NCI-H128 (cell line): ENCODE data around the gene SLC51B.
A peak's percentile ranks its signal among the peaks of the same experiment; 100 is the strongest.
"Not testable (repeated sequence)": the region's sequence is repeated elsewhere in the genome, so short reads cannot be mapped to it uniquely, and the experiment has no call there.

ENCODE experiments used
- DNase-seq: peaks from one replicate; lab custom pipeline; 2025; ENCODE audit not compliant: unreplicated experiment; lab: John Stamatoyannopoulos, UW

The SLC51B gene

DNA sequence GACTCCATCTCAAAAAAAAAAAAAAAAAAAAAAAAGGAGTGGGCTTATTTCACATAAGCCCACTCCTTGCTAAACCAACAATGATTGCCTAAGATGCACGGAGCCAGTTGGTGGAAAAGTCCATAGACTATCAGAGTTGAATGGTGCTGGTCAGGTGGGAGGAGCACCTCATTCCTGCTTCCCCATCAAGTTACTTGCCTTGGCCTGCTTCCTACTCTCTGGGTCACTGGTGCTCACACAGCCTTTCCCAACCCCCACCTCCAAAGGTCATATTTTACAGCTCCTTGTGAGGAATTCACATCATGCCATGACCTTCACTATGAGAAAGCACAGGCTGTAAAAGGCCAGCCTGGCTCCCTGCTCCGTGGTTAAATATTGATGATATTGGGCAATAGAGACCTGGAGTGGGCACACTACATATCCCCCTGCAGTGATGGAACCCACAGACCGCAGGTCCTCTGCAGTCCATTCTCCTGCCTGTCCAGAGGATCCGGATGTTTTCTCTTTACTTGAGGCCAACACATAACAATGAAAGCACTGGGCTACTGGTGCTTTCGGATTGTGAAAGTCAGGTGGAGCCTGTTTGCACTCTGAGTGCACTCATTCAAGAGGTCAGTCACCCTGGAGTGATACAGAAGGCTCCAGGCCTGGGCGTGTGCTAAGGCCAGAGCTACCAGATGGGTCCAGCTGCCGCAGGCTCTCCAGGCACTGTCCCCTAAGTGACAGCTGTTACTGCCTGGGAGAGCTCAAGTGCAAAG is at the start of gene SLC51B:
Gene SLC51B, plus strand, starts transcription at position 664 of the 758 bp plus-strand sequence. CDS start 4,618 bp downstream, outside the sequence.
- DNase-seq, result no peak

DNA sequence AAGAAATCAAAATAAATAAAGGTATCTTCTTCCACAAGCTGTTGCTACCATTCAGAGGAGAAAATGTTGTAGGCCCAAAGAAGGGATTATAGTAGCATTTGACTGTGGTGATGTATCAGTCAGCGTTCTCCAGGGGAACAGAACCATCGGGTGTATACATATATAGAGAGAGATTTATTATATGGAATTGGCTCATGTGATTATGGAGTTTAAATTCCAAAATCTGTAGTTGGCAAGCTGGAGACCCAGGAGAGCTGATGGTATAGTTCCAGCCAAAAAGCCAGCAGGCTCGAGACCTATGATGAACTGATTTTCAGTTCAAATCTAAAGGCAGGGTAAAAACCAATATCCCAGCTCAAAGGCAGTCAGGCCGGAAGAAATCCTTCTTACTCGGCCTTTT is 48.1 kb upstream of the SLC51B start:
- DNase-seq, result no peak

DNA sequence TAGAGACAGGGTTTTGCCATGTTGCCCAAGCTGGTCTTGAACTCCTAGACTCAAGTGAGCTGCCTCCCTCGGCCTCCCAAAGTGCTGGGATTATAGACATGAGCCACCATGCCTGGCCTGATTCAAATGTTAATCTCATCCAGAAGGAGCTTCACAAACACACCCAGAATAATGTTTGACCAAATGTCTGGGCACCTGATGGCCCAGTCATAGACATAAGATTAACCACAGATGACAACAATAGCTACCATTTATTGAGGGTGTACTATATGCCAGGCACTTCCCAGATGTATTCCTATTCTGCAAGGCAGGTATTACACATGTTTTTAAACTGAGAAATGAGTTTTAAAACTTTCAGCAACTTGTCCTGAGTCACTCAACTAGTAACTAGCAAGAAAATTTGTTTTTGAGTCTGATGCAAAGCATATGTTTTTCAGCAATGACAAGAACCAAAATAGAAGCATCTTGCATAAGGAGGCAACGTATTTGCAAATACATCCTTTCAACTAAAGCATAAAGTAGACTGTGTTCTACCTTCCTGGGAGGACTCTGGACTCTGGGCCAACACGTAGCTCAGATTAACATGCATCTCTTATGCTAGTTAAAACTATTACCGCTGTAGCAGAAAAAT is 47.3 kb upstream of the SLC51B start:
- DNase-seq, result no peak

- DNase-seq, result no peak
Measured at GRCh38 chr15:65004993-65005392, 40.2 kb upstream of the SLC51B start.

- DNase-seq, result no peak
Measured at GRCh38 chr15:65006876-65007275, 38.3 kb upstream of the SLC51B start.

GRCh38 chr15:65008983-65009382 is 36.2 kb upstream of the SLC51B start:
- DNase-seq, result no peak

DNA sequence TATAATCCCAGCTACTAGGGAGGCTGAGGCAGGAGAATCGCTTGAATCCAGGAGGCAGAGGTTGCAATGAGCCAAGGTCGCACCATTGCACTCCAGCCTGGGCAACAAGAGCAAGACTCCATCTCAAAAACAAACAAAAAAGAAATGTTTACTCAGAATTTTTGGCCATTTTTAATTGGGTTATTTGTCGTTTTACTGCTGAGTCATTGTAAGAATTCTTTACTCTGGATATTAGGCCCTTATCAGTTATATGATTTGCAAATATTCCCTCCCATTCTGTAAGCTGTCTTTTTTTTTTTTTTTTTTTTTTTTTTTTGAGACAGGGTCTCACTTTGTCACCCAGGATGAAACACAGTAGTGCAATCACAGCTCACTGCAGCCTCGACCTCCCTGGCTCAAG is 34.0 kb upstream of the SLC51B start:
- not testable (repeated sequence) for DNase-seq

DNA sequence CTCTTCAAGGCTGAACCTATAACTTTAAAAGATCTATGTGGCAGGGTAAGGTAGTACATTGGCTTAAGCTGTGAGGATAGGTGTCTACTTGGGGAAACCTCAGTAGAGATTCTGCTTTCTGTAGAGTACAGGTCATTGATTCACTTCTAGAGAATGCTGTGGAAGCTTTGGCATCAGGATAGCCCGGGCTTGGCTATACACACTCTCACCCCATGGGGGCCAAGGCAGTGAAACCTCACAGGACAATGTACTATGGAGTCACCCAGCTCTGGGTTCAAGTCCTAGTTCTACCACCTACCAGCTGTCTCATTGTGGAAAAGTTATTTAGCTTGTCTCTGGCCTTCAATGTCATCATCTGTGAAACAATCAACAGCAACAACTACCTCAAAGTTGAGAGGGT is 24.8 kb upstream of the SLC51B start:
- DNase-seq, result no peak

DNA sequence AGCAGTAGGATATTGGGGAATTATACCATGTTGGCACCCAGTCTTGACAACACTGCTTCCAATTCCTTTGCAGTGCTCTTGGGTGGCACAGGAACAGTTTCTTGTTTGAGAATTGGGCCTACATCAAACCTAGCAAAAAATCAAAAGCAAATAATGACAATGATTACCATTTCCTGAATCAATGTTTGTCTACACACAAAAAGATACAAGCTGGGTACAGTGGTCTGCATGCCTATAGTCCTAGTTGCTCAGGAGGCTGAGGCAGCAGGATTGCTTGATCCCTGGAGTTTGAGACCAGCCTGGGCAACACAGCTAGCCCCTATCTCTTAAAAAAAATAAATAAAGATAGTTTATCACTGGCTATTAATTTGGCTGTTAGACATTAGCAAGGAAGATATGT is 23.7 kb upstream of the SLC51B start:
- no peak for DNase-seq

DNA sequence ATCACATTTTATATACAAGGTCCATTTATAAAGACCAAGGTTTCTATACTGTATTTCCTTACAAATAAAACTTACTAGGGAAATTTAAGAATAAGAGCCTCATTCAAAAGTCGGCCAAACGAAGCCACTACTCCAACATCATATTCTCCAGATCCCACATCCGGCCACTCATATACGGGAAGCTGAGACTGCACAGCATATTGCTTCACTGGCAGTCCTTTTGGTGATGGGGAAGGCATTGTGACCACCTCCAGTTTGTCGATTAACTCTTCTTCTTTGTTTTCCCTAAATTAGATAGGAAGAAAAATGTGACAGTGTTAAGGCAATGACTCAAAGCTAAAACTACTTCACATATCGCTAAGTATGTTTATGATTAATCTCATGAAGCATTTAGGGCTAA is 18.4 kb upstream of the SLC51B start:
- no peak for DNase-seq

GRCh38 chr15:65027593-65027992 is 17.6 kb upstream of the SLC51B start:
- DNase-seq, result no peak

DNA sequence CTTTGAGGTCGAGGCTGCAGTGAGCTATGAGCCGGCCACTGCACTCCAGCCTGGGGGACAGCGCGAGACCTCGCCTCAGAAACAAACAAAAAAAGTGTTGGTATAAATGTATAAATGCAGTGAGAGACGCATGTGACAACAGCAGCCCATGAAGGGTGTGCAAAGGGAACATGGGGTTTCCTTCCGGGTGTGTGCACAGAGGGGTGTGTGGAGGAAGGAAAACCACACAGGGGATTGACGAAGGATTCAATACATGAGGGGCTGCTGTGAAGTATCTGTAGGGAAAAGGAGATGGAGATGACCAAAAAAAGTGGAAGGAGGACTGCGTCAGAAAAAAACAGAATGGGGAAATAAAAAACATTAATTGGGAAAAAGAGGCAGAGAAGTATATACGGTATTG is 16.8 kb upstream of the SLC51B start:
- DNase-seq, result no peak

DNA sequence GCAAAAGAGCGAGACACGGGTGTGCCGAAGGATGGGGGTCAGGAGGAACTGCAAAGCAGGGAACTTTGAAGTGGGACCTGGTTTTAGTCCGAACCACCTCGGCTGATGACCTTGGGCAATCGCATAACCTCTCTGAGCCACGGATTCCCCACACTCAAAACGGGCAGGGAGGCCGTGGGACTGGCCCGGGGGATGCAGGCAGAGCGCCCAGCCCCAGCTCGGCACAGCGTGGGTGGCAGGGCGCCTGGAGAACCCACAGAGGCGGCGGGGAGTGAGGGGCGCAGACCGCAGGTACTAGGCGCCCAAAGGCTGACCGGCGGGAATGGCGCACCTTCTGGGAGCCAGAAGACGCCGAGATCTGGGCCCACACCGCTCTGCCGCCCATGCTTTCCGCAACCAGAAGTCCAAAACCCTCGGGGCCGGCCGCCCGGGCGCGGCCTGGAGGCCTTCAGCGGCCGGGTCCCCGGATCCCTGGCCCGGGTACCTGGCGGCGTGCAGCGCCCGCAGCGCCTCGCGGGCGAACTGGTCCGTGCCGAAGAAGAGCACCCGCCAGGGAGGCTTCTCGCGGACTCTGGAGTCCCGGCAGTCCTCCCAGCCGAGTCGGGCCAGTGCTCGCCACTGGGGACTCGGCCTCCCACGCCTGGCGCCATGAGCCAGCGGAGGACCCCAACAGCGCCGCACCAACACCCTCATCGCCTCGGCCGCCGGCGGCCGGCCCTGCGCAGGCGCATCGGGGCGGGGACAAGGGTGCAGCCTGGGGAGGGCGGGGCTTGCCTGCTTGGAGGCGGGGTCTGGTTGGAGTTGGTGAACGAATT is 16.1 kb upstream of the SLC51B start, which contains the start of gene MTFMT:
Gene MTFMT, minus strand, starts transcription at position 719 of the 815 bp plus-strand sequence. Its CDS starts 26 bp downstream, at position 693.
- DNase-seq, result peak; percentile 50

GRCh38 chr15:65029736-65030208 is 15.4 kb upstream of the SLC51B start:
- no peak for DNase-seq

GRCh38 chr15:65032801-65033537 is 12.2 kb upstream of the SLC51B start:
- no peak for DNase-seq

- DNase-seq, result no peak
Measured at GRCh38 chr15:65033659-65034269, 11.4 kb upstream of the SLC51B start.

- no peak for DNase-seq
Measured at GRCh38 chr15:65034719-65035118, 10.5 kb upstream of the SLC51B start.

DNA sequence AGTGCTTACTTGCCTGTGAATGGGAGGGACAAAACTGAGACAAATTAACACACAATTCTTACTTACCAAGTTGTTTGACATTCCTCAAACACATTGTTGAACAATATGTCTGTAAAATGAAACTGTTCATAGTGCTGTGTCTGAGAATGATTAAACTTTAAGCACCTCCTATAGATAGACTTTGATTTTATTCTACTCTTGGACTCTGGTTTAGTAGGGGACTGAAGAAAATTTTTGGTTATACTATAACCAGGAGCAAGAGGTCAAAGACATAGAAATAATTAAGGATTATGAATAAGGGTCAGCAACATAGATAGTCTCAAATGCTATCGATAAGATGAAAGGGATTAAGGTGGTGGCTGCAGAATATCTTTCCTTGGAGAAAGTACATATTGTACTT is 7.9 kb upstream of the SLC51B start:
- DNase-seq, result no peak

GRCh38 chr15:65038428-65038827 is 6.8 kb upstream of the SLC51B start:
- DNase-seq, result no peak

- DNase-seq, result no peak
Measured at GRCh38 chr15:65038836-65039235, 6.4 kb upstream of the SLC51B start.
